Measurements from ENCODE around the gene TNFAIP8.

DNA sequence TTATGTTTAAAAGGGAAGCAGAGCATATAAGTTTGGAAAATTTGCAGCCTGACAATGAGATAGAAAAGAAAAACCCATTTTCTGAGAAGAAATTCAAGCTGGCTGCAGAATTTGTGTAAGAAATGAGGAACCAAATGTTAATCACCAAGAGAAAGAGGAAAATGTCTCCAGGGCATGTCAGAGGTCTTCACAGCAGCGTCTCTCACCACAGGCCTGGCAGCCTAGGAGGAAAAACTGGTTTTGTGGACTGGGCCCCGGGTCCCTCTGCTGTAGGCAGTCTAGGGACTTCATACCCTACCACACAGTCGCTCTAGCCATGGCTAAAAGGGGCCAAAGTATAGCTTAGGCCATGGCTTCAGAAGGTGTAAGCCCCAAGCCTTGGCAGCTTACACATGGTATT, 64.3 kb downstream of the TNFAIP8 start:
- TF ChIP-seq, protein P1, sequence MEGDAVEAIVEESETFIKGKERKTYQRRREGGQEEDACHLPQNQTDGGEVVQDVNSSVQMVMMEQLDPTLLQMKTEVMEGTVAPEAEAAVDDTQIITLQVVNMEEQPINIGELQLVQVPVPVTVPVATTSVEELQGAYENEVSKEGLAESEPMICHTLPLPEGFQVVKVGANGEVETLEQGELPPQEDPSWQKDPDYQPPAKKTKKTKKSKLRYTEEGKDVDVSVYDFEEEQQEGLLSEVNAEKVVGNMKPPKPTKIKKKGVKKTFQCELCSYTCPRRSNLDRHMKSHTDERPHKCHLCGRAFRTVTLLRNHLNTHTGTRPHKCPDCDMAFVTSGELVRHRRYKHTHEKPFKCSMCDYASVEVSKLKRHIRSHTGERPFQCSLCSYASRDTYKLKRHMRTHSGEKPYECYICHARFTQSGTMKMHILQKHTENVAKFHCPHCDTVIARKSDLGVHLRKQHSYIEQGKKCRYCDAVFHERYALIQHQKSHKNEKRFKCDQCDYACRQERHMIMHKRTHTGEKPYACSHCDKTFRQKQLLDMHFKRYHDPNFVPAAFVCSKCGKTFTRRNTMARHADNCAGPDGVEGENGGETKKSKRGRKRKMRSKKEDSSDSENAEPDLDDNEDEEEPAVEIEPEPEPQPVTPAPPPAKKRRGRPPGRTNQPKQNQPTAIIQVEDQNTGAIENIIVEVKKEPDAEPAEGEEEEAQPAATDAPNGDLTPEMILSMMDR (IDR thresholded peaks at IDR 0.05) = no peak
- no peak for TF ChIP-seq POLR2AphosphoS5 (IDR thresholded peaks at IDR 0.05)
- TF ChIP-seq EP300 (IDR thresholded peaks at IDR 0.05) = no peak
- no peak for TF ChIP-seq POLR2A (IDR thresholded peaks at IDR 0.05; ENCODE audit: low read depth)

Data from esophagus muscularis mucosa (tissue), 4 donors.